ENCODE results near the gene EML1.

DNA sequence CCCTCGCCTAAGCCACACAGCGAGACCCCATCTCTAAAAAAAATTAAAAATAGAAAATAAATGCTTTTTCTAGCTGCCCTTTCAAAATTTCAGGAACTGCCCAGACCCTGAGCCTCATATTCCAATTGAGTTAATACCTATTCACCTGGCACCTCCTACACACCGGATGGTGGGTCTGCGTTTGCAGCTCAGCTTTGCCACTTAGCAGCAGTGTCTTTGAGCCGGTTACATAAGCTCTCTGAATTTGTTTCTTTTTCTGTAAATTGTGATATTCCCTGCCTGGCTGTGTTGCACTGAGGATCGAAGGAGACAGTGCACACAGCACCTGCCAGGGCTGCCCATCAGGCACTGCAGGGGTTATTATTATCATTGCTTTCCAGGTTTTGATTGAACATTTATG, 125.6 kb downstream of the EML1 start:
- TF ChIP-seq EZH2 (IDR thresholded peaks at IDR 0.05; ENCODE audit: borderline replicate concordance, insufficient read depth, low read length, poor library complexity, severe bottlenecking), result no peak
- no peak for TF ChIP-seq REST (IDR thresholded peaks at IDR 0.05; ENCODE audit: borderline replicate concordance)

Measured in neural cell (in vitro differentiated cells).